K562 (cell line): ENCODE results near the gene NTF4. TPM values are rescaled to one million over a fixed set of nuclear protein-coding genes. Genes with fewer than 3 reads are reported as not detected.
A peak's percentile ranks its signal among the peaks of the same experiment; 100 is the strongest.

ENCODE experiments used
- E2F3 ChIP-seq: fragments of 250-450 bp; sonication (Bioruptor Pico); IDR thresholded peaks from 2 replicates; pipeline ENCODE4 v1.4.0; 2020; ENCODE audit warnings: mild to moderate bottlenecking
- GATAD2A ChIP-seq: fragments of 450-650 bp; IDR thresholded peaks from 2 replicates; pipeline ENCODE4 v1.6.1; 2017
- HIVEP1 ChIP-seq: fragments of 250-450 bp; sonication (Bioruptor Pico); IDR thresholded peaks from 2 replicates; pipeline ENCODE4 v1.4.0; 2020; ENCODE audit warnings: mild to moderate bottlenecking
- HNRNPUL1 ChIP-seq: fragments of 200-400 bp; formaldehyde crosslinking; IDR thresholded peaks from 2 replicates; pipeline ENCODE4 v1.6.1; 2017; ENCODE audit warnings: low read length
- MTF1 ChIP-seq: fragments of 250-450 bp; sonication (Bioruptor Pico); IDR thresholded peaks from 2 replicates; pipeline ENCODE4 v1.9.0; 2021; ENCODE audit warnings: moderate library complexity, mild to moderate bottlenecking, inconsistent platforms, borderline replicate concordance
- POLR2H ChIP-seq: IDR thresholded peaks from 2 replicates; pipeline ENCODE4 v1.6.1; 2016; ENCODE audit warnings: missing genetic modification characterization, low read depth, mild to moderate bottlenecking, control low read depth, missing compliant biosample characterization, moderate library complexity
- ZEB2 ChIP-seq: fragments of 450-650 bp; IDR thresholded peaks from 2 replicates; pipeline ENCODE4 v1.6.1; 2016
- ZFP1 ChIP-seq: fragments of 450-650 bp; formaldehyde crosslinking; IDR thresholded peaks from 2 replicates; pipeline ENCODE4 v1.4.0; 2020; ENCODE audit warnings: mild to moderate bottlenecking, mixed read lengths
- ZHX1 ChIP-seq: fragments of 150-350 bp; conservative IDR thresholded peaks from 2 replicates; pipeline ENCODE4 v1.6.1; 2014; ENCODE audit warnings: low read length
- ZNF146 ChIP-seq: IDR thresholded peaks from one replicate; pipeline ENCODE4 v1.6.1; 2018; ENCODE audit warnings: missing compliant biosample characterization; ENCODE audit not compliant: unreplicated experiment
- polyA plus RNA-seq, 8 experiments: library from polyadenylated mRNA; depleted of rRNA in 4 of 8; stranded (reverse) in 5 of 8; unstranded in 3 of 8; fragments of >200 nt; fragmentation: Nextera tagmentation in 2 of 8; fragmentation: Illumina TruSeq in 1 of 8; extraction: Ambion mirVana in 2 of 8; extraction: Trizol in 1 of 8; gene quantifications; 2 replicates each; pipeline versions ENCODE4 v1.2.1 to v1.2.3, GENCODE V29; 2011 to 2014; ENCODE audit warnings: inconsistent platforms in 1 of 8, missing spikeins in 1 of 8
- total RNA-seq, 7 experiments: library from RNA; depleted of rRNA in 6 of 7; stranded (reverse); fragments of >200 nt in 6 of 7; fragmentation: Illumina TruSeq in 2 of 7; extraction: Trizol in 2 of 7; gene quantifications; 2 replicates each; pipeline versions ENCODE4 v1.2.1 to v1.2.3, GENCODE V29; 2011 to 2021; ENCODE audit warnings: low replicate concordance in 1 of 7

Gene NTF4
- total and polyA plus RNA-seq, 9 of the 15 experiments (the other 6 are each of a cell fraction or from before 2014, with no cell fraction given) = not detected

- TF ChIP-seq ZHX1 (no peak), E2F3 (CRISPR knock-in tag) (0 out of 2 replicates have a peak, but pooled peaks have one; percentile 25), ZFP1 (CRISPR knock-in tag) (no peak), MTF1 (CRISPR knock-in tag) (no peak), ZNF146 (CRISPR knock-in tag) (no peak), POLR2H (tag) (no peak), HNRNPUL1 (no peak), ZEB2 (no peak), HIVEP1 (CRISPR knock-in tag) (no peak), GATAD2A (0 out of 2 replicates have a peak, but pooled peaks have one; percentile 23)
Observed at GRCh38 chr19:49113762-49114629, 49.4 kb upstream of the NTF4 start, which contains the start of gene LIN7B (continued).
